ENCODE measurements around the gene GRM7. TPM values are rescaled to one million over a fixed set of nuclear protein-coding genes. Genes with fewer than 3 reads are reported as not detected.

GRM7 gene
- polyA plus RNA-seq, 3 donors, result not detected

GRCh38 chr3:7332696-7333095, 471.8 kb downstream of the GRM7 start:
- H4K20me1 ChIP-seq (ENCODE audit: insufficient read depth, low read length), result no peaks in the 10 kb centered on the region
- H3K27ac ChIP-seq (ENCODE audit: low read depth in 1 of 2, low read length in 2 of 2), result no peak overlapping the region
- H3K27me3 Mint-ChIP-seq (ENCODE audit: low read depth in 3 of 3), result no peaks in the 10 kb centered on the region
- no peaks in the 10 kb centered on the region for H3K36me3 Mint-ChIP-seq
- no peaks in the 10 kb centered on the region for H3K79me2 ChIP-seq (ENCODE audit: insufficient read depth, low read length)
- peaks cover 4 to 19% (median 10%) of the 10 kb centered on the region in 7 donors for H3K9me3 Mint-ChIP-seq
- no peak overlapping the region for H3K9ac ChIP-seq (ENCODE audit: insufficient read depth, low read length, poor library complexity, severe bottlenecking)
- H3K27me3 ChIP-seq (ENCODE audit: control insufficient read depth in 2 of 2, insufficient read depth in 2 of 2, low read length in 2 of 2), result no peaks in the 10 kb centered on the region
- no peak overlapping the region for H3K4me2 ChIP-seq (replicated peaks; ENCODE audit: extremely low read depth, low read length, poor library complexity, severe bottlenecking)
- no peaks in the 10 kb centered on the region for H3K36me3 ChIP-seq (replicated peaks in 1 of 2; ENCODE audit: control insufficient read depth in 1 of 2, insufficient read depth in 2 of 2, low read length in 2 of 2)
- H3K4me3 ChIP-seq (replicated peaks in 1 of 3; ENCODE audit: low read depth in 2 of 3, low read length in 3 of 3), result no peak overlapping the region
- TF ChIP-seq CTCF (IDR thresholded peaks at IDR 0.05), result no peak
- H2AFZ ChIP-seq (ENCODE audit: insufficient read depth, low read depth, low read length, poor library complexity, severe bottlenecking), result no peak overlapping the region
- intact Hi-C loops (cut with micrococcal nuclease), result no loop called here
- no peak overlapping the region for H3K27ac Mint-ChIP-seq
- DNase-seq, result no peak
- 100% methylated on average over 2 of the region's 2 CpGs for WGBS (ENCODE audit: insufficient coverage)
- no peak overlapping the region for H3K4me3 Mint-ChIP-seq
- no peaks in the 10 kb centered on the region for H3K4me1 ChIP-seq (ENCODE audit: control insufficient read depth in 1 of 2, insufficient read depth in 2 of 2, low read length in 2 of 2)
- no peaks in the 10 kb centered on the region for H3K4me1 Mint-ChIP-seq
- peaks cover 5 to 8% of the 10 kb centered on the region in 2 donors for H3K9me3 ChIP-seq (replicated peaks in 1 of 2; ENCODE audit: control insufficient read depth in 1 of 2, insufficient read depth in 1 of 2, low read length in 2 of 2)

GRCh38 chr3:7333125-7333524, 472.2 kb downstream of the GRM7 start:
- no peaks in the 10 kb centered on the region for H3K36me3 Mint-ChIP-seq

More at GRCh38 chr3:7333125-7333524, 472.2 kb downstream of the GRM7 start:
- Histone ChIP-seq H3K27me3 (ENCODE audit: control insufficient read depth in 2 of 2, insufficient read depth in 2 of 2, low read length in 2 of 2) (no peaks in the 10 kb centered on the region), H3K4me2 (replicated peaks; ENCODE audit: extremely low read depth, low read length, poor library complexity, severe bottlenecking) (no peak overlapping the region), H3K9ac (ENCODE audit: insufficient read depth, low read length, poor library complexity, severe bottlenecking) (no peak overlapping the region), H3K4me1 (ENCODE audit: control insufficient read depth in 1 of 2, insufficient read depth in 2 of 2, low read length in 2 of 2) (no peaks in the 10 kb centered on the region), H3K9me3 (replicated peaks in 1 of 2; ENCODE audit: control insufficient read depth in 1 of 2, insufficient read depth in 1 of 2, low read length in 2 of 2) (peaks cover 5 to 8% of the 10 kb centered on the region in 2 donors), H4K20me1 (ENCODE audit: insufficient read depth, low read length) (no peaks in the 10 kb centered on the region), H3K79me2 (ENCODE audit: insufficient read depth, low read length) (no peaks in the 10 kb centered on the region), H3K27ac (ENCODE audit: low read depth in 1 of 2, low read length in 2 of 2) (no peak overlapping the region), H3K4me3 (replicated peaks in 1 of 3; ENCODE audit: low read depth in 2 of 3, low read length in 3 of 3) (no peak overlapping the region), H3K36me3 (replicated peaks in 1 of 2; ENCODE audit: control insufficient read depth in 1 of 2, insufficient read depth in 2 of 2, low read length in 2 of 2) (no peaks in the 10 kb centered on the region), H2AFZ (ENCODE audit: insufficient read depth, low read depth, low read length, poor library complexity, severe bottlenecking) (no peak overlapping the region)
- Mint-ChIP-seq H3K4me3 (no peak overlapping the region), H3K27me3 (ENCODE audit: low read depth in 3 of 3) (no peaks in the 10 kb centered on the region), H3K9me3 (peaks cover 4 to 19% (median 10%) of the 10 kb centered on the region in 7 donors), H3K4me1 (no peaks in the 10 kb centered on the region), H3K27ac (no peak overlapping the region)
- TF ChIP-seq CTCF (IDR thresholded peaks at IDR 0.05), result no peak
- WGBS (ENCODE audit: insufficient coverage), result 100% methylated on average over 2 of the region's 4 CpGs
- intact Hi-C loops (cut with micrococcal nuclease), result no loop called here
- no peak for DNase-seq

All from CD14-positive monocyte (primary cell).